Daoy (cell line): Measurements from ENCODE around the gene DTNBP1. TPM values are rescaled to one million over a fixed set of nuclear protein-coding genes. Genes with fewer than 3 reads are reported as not detected.

Experiments used
- DNase-seq: peaks from one replicate; pipeline ENCODE4 v3.0.0-alpha.2; 2015; ENCODE audit warnings: low read depth
- total RNA-seq: library from RNA; depleted of rRNA; stranded (reverse); fragments of >200 nt; shearing (Covaris generic); gene quantifications from 2 replicates; pipeline ENCODE4 v1.2.3, GENCODE V29; 2014

The DTNBP1 gene
- total RNA-seq, 1 experiment from 2014 or later, result 18.9 TPM

GRCh38 chr6:15592610-15593009, 70.2 kb downstream of the DTNBP1 start:
- no peak for DNase-seq

DNA sequence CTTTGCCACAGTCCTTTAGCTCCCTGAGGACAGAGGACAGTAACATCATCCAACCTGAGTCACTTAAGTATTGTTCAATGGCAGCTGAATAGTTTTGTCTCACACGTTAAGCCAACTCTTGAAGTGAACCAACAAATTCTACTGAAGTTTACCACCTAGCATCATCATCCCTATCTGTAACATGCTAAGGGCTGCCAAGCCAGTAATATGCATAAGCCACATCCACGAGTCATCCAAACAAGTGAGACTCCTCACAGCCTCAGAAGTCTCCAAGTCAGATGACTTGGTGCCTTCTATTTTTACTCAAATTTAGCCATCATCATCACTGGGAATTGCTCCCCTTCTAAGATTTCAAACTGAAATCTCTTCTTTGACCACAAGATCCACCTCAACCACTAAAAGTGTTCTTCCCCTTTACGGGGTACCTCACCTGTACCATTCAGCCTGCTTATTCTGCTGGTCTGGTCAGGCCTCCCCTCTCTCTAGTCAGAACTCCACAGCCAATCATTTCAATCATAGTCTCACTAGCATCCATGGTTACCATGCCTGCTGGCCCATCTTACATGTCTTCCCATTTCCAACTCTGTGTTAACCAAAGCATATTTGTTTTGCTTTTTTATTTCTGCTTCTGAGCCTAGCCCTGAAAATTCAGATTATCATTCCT, 73.7 kb downstream of the DTNBP1 start:
- DNase-seq, result peak; percentile 10

- DNase-seq, result no peak
Observed at GRCh38 chr6:15586503-15586902, 76.3 kb downstream of the DTNBP1 start.

DNA sequence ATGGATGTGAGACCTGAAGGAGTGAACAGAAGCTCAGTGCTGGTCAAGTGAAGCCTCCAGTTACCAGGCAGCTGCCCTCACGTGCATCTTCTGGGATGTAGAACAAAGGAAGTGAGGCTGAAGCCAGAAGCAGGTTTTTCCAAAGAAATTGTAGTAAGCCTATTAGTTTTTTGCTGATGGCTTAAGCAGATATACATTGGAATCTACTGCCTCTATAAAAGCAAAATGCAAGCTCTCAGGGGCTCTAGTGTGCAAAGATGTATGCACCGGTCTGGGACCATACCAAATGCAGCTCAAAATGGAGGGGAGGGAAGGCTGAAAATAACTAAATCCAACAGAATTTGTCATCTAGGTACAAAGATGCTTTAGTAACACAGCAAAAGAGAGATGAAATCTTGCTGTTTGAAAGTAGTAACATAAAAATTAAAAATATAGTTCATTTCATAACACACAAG, 77.0 kb downstream of the DTNBP1 start:
- no peak for DNase-seq

- DNase-seq, result no peak
Observed at GRCh38 chr6:15582499-15582898, 80.3 kb downstream of the DTNBP1 start.

DNA sequence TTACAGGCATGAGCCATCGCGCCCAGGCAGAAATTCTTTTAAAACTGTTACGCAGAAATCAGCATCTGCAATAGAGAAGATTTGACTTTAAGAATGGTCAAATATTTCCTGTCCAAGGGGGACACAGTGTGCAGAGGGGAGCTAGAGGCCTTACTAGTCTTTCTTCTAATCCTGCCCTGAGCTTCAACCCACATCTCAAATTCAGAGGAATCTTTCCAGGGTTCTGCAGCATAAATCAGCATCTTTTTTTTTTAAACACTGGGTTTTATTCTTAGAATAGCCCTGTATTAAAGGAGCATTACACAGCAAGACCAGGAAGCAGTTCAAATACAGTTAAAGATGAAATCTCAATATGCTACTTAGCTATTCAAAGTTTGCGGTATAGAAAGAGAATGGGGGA, 81.1 kb downstream of the DTNBP1 start:
- DNase-seq, result no peak

GRCh38 chr6:15580326-15580725, 82.5 kb downstream of the DTNBP1 start:
- no peak for DNase-seq

DNA sequence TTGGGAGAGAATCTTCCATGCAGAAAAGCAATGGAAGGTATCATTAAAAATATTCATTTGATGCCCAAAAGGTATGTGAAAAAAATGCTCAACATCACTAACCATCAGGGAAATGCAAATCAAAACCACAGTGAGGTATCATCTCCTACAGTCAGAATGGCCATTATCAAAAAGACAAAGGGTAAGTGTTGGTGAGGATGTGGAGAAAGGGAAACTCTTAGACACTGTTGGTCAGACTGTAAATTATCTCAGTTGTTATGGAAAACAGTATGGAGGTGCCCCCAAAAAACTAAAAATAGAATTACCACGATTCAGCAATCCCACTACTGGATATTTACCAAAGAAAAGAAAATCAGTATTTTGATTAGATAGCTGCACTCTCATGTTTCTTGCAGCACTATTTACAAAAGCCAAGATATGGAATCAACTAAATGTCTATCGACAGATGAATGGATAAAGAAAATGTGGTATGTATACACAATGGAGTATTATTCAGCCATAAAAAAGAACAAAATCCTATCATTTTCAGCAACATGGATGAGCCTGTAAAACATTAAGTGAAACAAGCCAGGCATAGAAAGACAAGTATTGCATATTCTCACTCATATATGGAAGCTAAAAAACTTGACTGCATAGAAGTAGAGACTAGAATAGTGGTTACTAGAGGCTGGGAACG, 84.0 kb downstream of the DTNBP1 start:
- no peak for DNase-seq

DNA sequence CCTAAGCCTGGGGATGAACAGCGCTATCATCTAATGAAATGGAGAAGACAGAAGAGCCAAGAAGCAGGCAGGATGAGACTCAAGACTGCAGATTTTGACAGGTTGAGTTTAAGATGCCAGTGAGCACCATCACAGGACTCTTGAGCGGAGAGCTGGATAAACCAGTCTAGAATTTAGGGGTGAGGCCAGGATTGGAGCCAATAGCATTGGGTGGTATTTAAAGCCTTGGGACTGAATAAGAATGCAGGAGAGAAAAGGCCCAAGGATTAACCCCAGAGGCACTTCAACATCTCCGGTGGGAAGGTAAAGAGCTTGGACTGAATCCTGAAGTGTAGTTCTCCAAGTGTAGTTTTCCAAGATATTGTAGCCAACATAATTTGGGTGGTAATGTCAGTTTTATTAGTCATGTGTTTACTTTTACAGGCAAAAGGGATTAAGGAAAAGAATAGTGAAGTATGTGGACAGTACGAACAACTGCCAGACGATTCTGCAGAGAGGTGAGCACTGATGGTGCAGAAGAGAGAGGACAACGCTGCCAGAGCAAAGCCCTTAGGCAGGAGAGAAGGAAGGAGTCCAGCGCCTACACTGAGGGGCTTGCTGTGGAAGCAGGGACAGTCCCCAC, 85.2 kb downstream of the DTNBP1 start:
- no peak for DNase-seq

DNA sequence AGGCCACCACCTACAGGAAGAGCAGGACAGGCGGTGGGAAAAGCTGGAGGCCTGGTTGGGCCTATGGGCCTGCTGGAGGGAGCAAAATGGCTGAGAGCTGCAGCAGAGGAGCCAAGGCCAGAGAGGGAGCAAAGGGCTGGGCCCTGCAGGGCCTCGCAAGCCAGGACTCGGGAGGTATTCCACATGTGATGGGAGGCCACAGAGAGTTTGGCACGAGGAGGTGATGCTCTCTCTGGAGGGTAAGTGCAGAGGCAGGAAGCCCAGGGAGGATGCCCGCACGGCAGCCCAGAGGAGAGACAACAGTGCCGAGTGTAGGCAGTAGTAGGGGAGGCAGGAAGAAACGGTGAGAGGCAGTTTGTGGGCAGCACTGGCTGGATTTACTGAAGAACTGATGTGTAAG, 85.7 kb downstream of the DTNBP1 start:
- no peak for DNase-seq

GRCh38 chr6:15575357-15576033, 87.3 kb downstream of the DTNBP1 start:
- DNase-seq, result no peak

GRCh38 chr6:15574486-15574885, 88.3 kb downstream of the DTNBP1 start:
- DNase-seq, result no peak

DNA sequence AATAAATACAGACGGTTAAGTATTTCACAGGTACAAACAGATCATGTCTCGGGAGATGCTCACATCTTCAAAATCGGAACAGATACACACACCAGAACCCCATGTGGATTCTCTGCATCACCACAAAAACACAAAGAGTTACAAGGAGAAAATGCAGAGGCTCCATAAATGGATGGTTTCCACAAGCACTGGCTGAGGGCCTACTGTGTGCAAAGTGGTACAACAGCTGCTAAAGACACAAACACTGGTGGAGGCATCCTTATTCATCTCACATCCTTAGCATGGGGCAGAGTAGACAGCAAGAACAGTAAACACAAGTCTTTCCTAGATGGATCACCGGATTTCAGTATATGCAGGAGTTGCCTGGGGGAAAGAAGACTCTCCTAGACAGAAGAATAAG, 88.8 kb downstream of the DTNBP1 start:
- DNase-seq, result no peak

GRCh38 chr6:15573384-15573783, 89.4 kb downstream of the DTNBP1 start:
- DNase-seq, result no peak

GRCh38 chr6:15572296-15573016, 90.4 kb downstream of the DTNBP1 start:
- DNase-seq, result no peak

- no peak for DNase-seq
Observed at GRCh38 chr6:15570171-15570570, 92.7 kb downstream of the DTNBP1 start.

GRCh38 chr6:15569035-15569995, 93.5 kb downstream of the DTNBP1 start:
- DNase-seq, result no peak

GRCh38 chr6:15562977-15563376, 99.9 kb downstream of the DTNBP1 start:
- DNase-seq, result no peak

DNA sequence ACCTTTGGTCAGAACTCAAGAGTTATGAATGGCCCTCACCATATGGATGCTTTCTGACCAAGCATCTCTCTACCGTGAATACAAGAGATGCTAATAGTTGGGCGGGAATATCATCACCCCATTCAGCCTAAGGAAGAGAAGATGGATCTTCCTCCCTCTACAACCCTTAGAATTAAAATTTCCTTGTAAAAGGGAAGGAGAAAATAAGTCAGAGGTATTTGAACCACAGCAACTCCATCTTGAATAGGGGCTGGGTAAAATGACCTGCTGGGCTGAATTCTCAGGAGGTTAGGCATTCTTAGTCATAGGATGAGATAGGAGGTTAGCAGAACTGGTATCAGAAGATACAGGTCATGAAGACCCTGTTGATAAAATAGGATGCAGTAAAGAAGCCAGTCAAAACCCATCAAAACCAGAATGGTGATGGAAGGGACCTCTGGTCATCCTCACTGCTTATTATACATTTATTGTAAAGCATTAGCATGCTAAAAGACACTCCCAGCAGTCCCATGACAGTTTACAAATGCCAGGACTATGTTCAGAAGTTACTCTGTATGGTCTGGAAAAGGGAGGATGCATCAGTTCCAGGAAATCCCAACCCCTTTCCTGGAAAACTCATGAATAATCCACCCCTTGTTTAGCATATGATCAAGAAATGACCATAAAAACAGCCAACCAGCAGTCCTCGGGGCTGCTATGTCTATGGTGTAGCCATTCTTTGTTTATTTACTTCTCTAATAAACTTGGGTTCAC, 101.2 kb downstream of the DTNBP1 start:
- no peak for DNase-seq

GRCh38 chr6:15560713-15561112, 102.1 kb downstream of the DTNBP1 start:
- DNase-seq, result no peak
